Stomach (tissue), 9 donors: ENCODE results near the gene MMP21. TPM values are rescaled to one million over a fixed set of nuclear protein-coding genes. Genes with fewer than 3 reads are reported as not detected.
A peak's percentile ranks its signal among the peaks of the same experiment; 100 is the strongest.

Experiments used
- DNase-seq, 2 donors: peaks; one replicate each; pipeline versions ENCODE4 v3.0.0 to v3.0.0-alpha.2; 2013 to 2019
- H3K27ac ChIP-seq, 5 donors: fragments of 200-600 bp in 4 of 5; sonication (generic) in 4 of 5; one replicate each; pipeline ENCODE4 v1.5.1; 2013 to 2019; ENCODE audit warnings: mild to moderate bottlenecking in 1 of 5, moderate library complexity in 1 of 5
- H3K27me3 ChIP-seq, 3 donors: fragments of 200-600 bp; sonication (generic); one replicate each; pipeline ENCODE4 v1.5.1; 2017 to 2019; ENCODE audit warnings: mixed run types in 1 of 3
- H3K36me3 ChIP-seq, 4 donors: fragments of 200-600 bp; sonication (generic); 1 replicate in 3 of 4; 2 replicates in 1 of 4; pipeline ENCODE4 v1.5.1; 2016 to 2019
- H3K4me1 ChIP-seq, 4 donors: fragments of 200-600 bp; sonication (generic); one replicate each; pipeline ENCODE4 v1.5.1; 2016 to 2019
- H3K4me3 ChIP-seq, 4 donors: fragments of 200-600 bp; sonication (generic) in 3 of 4; one replicate each; pipeline ENCODE4 v1.5.1; 2016 to 2019; ENCODE audit warnings: mild to moderate bottlenecking in 1 of 4
- H3K9me3 ChIP-seq, 4 donors: fragments of 200-600 bp; sonication (generic); one replicate each; pipeline ENCODE4 v1.5.1; 2016 to 2019
- EP300 ChIP-seq: sonication (generic); formaldehyde crosslinking; IDR thresholded peaks from one replicate; pipeline ENCODE4 v1.6.1; 2017; ENCODE audit warnings: antibody characterized with exemption
- POLR2A ChIP-seq, 4 donors: fragments of 450-650 bp; IDR thresholded peaks; one replicate each; pipeline ENCODE4 v1.6.1; 2016; ENCODE audit warnings: antibody characterized with exemption in 4 of 4, control low read depth in 2 of 4, mild to moderate bottlenecking in 1 of 4, moderate library complexity in 1 of 4
- POLR2AphosphoS5 ChIP-seq, 3 donors: sonication (generic); formaldehyde crosslinking; IDR thresholded peaks; one replicate each; pipeline ENCODE4 v1.6.1; 2016; ENCODE audit warnings: antibody characterized with exemption in 3 of 3
- WGBS, 5 donors: extraction: QIAGEN DNeasy Blood & Tissue Kit in 3 of 5; methylation state at CpG; one replicate each; pipeline versions ENCODE4 v1.1.5 to v1.1.7; 2013 to 2018; 5-methylcytosine and 5-hydroxymethylcytosine counted together
- intact Hi-C: fragments of 100-400 bp; cut with DNase I; formaldehyde crosslinking; loops from one replicate; pipeline ENCODE4 v1.15.1; 2023; ENCODE audit warnings: low total_unique reads
- polyA plus RNA-seq, 3 donors: library from polyadenylated mRNA; stranded (reverse); fragments of 200-250 nt; gene quantifications; one replicate each; pipeline ENCODE4 v1.2.3, GENCODE V29; 2013
- total RNA-seq, 5 donors: library from RNA; depleted of rRNA; stranded (reverse); fragments of >200 nt; gene quantifications; one replicate each; pipeline versions ENCODE4 v1.1.0 to v1.2.3, GENCODE V29; 2014 to 2016
- TF ChIP-seq, protein P1 (sequence below), 7 experiments: fragments of 450-650 bp in 4 of 7; fragments of 200-600 bp in 3 of 7; sonication (generic) in 3 of 7; IDR thresholded peaks; one replicate each; pipeline ENCODE4 v1.5.1; 2016 to 2019; ENCODE audit warnings: antibody characterized with exemption in 7 of 7, control low read depth in 2 of 7, mild to moderate bottlenecking in 1 of 7
- donor health status: healthy with polysubstance abuse.
- donor health status: Bipolar disorder and iron deficiency.
- donor health status: healthy.

The MMP21 gene
- total and polyA plus RNA-seq, 8 donors: 0.45 TPM; not detected in 7

DNA sequence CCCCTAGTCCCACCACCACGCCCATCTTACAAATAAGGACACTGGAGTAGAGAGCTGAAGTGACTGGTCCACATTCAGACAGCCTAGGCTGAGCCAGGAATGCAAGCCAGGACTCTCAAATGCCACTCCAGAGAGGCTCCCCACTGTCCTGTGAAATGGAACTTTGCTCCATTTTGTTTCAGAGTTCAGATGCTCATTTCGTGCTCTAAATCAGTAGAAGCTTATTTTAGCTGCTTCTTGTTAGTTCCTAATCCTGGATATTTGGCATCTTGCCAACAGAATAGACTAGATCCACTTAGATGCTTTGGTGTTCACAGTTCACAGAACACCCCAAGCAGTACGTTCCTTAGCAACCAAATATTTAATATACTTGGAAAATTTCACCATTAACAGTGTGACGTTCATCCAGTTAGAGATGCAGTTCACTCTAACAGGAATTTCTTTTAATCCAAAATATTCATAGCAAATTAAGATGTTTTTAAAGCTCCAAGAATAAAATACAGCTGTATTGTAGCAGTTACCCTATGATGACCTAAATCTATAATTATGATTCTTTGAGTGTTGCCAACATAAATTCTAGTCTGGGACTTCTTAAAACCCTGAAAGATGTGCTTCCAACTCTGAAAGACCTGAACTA is 7.3 kb downstream of the MMP21 start:
- peaks cover 17 to 51% (median 35%) of the 10 kb centered on the region in 4 donors for H3K36me3 ChIP-seq
- WGBS, 5 donors: 65 to 78% (median 69%) methylated on average over 4 of the region's 4 CpGs

DNA sequence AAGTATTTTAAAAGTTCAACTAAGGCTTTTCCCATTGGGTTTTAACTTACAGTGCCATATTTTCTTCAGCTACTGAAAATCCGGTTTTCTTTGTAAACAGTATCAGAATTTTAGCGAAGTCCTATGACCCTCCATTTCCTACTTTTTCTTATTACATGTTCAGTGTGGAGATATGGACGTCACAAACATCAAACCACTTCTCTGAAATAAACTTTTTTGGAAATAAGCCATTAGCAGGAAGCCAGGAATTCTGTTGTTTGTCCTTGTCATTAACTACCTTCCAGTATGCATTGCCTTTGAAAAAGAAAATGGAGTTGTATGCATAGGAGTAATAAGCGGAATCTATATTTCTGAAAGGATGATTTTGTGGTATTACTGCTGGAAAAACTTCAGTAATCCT is 9.1 kb downstream of the MMP21 start:
- intact Hi-C loops: no loop called here
- 36 to 58% (median 48%) methylated on average over 4 of the region's 4 CpGs for WGBS, 5 donors
- TF ChIP-seq, protein P1, sequence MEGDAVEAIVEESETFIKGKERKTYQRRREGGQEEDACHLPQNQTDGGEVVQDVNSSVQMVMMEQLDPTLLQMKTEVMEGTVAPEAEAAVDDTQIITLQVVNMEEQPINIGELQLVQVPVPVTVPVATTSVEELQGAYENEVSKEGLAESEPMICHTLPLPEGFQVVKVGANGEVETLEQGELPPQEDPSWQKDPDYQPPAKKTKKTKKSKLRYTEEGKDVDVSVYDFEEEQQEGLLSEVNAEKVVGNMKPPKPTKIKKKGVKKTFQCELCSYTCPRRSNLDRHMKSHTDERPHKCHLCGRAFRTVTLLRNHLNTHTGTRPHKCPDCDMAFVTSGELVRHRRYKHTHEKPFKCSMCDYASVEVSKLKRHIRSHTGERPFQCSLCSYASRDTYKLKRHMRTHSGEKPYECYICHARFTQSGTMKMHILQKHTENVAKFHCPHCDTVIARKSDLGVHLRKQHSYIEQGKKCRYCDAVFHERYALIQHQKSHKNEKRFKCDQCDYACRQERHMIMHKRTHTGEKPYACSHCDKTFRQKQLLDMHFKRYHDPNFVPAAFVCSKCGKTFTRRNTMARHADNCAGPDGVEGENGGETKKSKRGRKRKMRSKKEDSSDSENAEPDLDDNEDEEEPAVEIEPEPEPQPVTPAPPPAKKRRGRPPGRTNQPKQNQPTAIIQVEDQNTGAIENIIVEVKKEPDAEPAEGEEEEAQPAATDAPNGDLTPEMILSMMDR (IDR thresholded peaks at IDR 0.05): no peak
- TF ChIP-seq POLR2AphosphoS5 (IDR thresholded peaks at IDR 0.05): no peak
- TF ChIP-seq EP300: no peak
- no peak for TF ChIP-seq POLR2A (IDR thresholded peaks at IDR 0.05)
- DNase-seq: no peak
- H3K27me3 ChIP-seq: no peaks in the 10 kb centered on the region
- H3K36me3 ChIP-seq: peaks cover 22 to 69% (median 54%) of the 10 kb centered on the region in 4 donors
- H3K4me1 ChIP-seq: peaks cover 0 to 24% (median 10%) of the 10 kb centered on the region in 4 donors
- H3K9me3 ChIP-seq: no peaks in the 10 kb centered on the region
- H3K27ac ChIP-seq: no peak overlapping the region
- no peak overlapping the region for H3K4me3 ChIP-seq

More for the DNA sequence above, 7.3 kb downstream of the MMP21 start:
- no peaks in the 10 kb centered on the region for H3K9me3 ChIP-seq
- H3K4me1 ChIP-seq: peaks cover 0 to 24% (median 10%) of the 10 kb centered on the region in 4 donors
- H3K4me3 ChIP-seq: no peak overlapping the region
- peak in 1 of 2 donors; percentile 82 for DNase-seq
- H3K27ac ChIP-seq: peak overlapping the region in 1 of 5 donors; percentile 34
- TF ChIP-seq, protein P1 (IDR thresholded peaks at IDR 0.05): no peak
- TF ChIP-seq POLR2A (IDR thresholded peaks at IDR 0.05): no peak
- TF ChIP-seq POLR2AphosphoS5 (IDR thresholded peaks at IDR 0.05): peak in 1 of 3 donors; percentile 15
- no peak for TF ChIP-seq EP300
- intact Hi-C loops: no loop called here
- H3K27me3 ChIP-seq: peaks cover 0 to under 1% (median 0%) of the 10 kb centered on the region in 3 donors

DNA sequence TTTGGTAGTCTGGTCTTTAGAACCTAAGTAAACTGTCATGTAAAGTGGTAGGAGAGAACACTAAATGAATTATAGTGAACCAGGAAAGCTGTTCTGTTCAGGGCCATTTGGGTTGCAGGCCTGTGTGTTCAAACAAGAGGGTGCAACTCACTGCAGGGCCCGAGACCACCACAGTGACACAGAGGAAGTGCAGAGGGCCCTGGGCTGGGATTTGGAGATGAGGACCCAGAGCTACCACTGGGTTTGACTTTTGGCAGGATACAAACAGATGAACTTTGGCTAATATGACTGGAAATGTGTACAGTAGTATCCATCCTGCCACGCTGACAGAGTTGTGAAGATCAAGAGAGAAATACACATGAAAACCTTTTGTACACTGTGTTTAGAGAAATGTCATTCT is 9.8 kb downstream of the MMP21 start:
- WGBS, 5 donors: 85 to 99% (median 90%) methylated on average over 2 of the region's 2 CpGs
- intact Hi-C loops: no loop called here
- no peak overlapping the region for H3K4me3 ChIP-seq

DNA sequence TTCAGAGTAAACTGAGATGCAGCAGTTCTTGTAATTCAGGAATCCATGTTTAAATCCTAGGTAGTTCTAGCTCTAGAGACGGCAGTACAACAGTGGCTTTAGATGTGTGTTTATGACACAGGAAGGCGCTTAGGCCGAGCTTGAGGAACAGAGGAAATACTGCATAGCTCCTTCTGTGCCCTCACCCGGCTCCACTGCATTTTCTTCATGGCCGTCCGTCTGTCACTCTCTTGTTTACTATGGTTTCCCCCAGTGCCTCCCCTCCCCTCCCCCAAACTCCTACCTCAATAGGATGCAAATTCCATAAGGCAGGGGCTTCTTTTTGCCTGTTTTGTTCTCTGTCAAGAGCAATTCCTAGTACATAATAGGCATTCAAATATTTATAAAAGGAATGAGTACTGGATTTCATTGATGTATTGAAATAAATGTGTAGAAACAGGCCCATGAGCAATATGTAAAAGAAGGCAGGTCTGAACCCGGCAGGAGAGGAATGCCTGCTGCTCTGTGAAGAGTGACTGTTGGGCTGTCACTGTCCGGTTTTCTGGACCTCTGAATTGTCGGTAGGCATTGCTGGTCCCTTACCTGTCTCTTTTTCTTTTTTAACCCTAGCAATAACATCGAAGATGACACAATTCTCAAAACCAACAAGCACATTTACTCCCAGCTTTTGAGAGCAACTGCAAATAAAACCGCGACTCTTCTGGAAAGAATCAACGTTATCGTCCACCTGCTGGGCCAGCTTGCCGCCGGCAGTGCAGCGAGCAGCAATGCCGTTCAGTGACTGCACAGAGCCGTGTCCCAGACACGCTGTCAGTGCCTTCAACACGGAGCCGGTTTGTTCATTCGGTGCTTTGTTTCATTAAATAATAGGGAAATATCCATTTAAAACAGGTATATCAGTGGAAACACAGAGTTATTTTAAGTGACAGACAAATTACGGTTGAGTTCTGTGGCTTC is 12.7 kb downstream of the MMP21 start:
- whole genome bisulfite sequencing, 5 donors: 85 to 94% (median 93%) methylated on average over 24 of the region's 24 CpGs
- peaks cover 29 to 96% (median 83%) of the 10 kb centered on the region in 4 donors for H3K36me3 ChIP-seq

More for the DNA sequence above, 9.8 kb downstream of the MMP21 start:
- H3K36me3 ChIP-seq: peaks cover 22 to 76% (median 60%) of the 10 kb centered on the region in 4 donors
- TF ChIP-seq POLR2A (IDR thresholded peaks at IDR 0.05) (no peak), EP300 (no peak), POLR2AphosphoS5 (IDR thresholded peaks at IDR 0.05) (no peak)
- TF ChIP-seq, protein P1 (IDR thresholded peaks at IDR 0.05): no peak
- no peaks in the 10 kb centered on the region for H3K27me3 ChIP-seq
- no peak overlapping the region for H3K27ac ChIP-seq
- H3K9me3 ChIP-seq: no peaks in the 10 kb centered on the region
- peaks cover 0 to 24% (median 10%) of the 10 kb centered on the region in 4 donors for H3K4me1 ChIP-seq
- no peak for DNase-seq

More for the DNA sequence above, 12.7 kb downstream of the MMP21 start:
- no peaks in the 10 kb centered on the region for H3K9me3 ChIP-seq
- no peaks in the 10 kb centered on the region for H3K27me3 ChIP-seq
- no peak overlapping the region for H3K4me3 ChIP-seq
- TF ChIP-seq EP300 (no peak), POLR2AphosphoS5 (IDR thresholded peaks at IDR 0.05) (no peak)
- DNase-seq: no peak
- no peak overlapping the region for H3K27ac ChIP-seq
- intact Hi-C loops: no loop called here
- H3K4me1 ChIP-seq: peaks cover 0 to 11% (median 3%) of the 10 kb centered on the region in 4 donors
